MM.1S (cell line): Measurements from ENCODE around the gene HBA2.
"Not testable (repeated sequence)": the region's sequence is repeated elsewhere in the genome, so short reads cannot be mapped to it uniquely, and the experiment has no call there.

ENCODE experiments used
- DNase-seq: peaks from one replicate; pipeline ENCODE4 v3.0.0-alpha.2; 2015
- H2AFZ ChIP-seq: fragments of 300-600 bp; sonication (generic); 2 replicates; pipeline ENCODE4 v1.6.0; 2016; ENCODE audit warnings: antibody characterized with exemption, low read length
- H3F3A ChIP-seq: fragments of 300-600 bp; sonication (generic); 2 replicates; pipeline ENCODE4 v1.6.1; 2016; ENCODE audit warnings: mild to moderate bottlenecking, antibody characterized with exemption, low read length, moderate library complexity, mixed read lengths; ENCODE audit not compliant: insufficient read depth
- H3K27ac ChIP-seq: fragments of 300-600 bp; sonication (generic); 2 replicates; pipeline ENCODE4 v1.5.1; 2016; ENCODE audit warnings: mild to moderate bottlenecking, low read length
- H3K27me3 ChIP-seq: fragments of 300-600 bp; sonication (generic); replicated peaks from 2 replicates; pipeline ENCODE4 v1.6.0; 2016; ENCODE audit warnings: low read length; ENCODE audit not compliant: insufficient read depth
- H3K36me3 ChIP-seq: fragments of 300-600 bp; sonication (generic); replicated peaks from 2 replicates; pipeline ENCODE4 v1.6.1; 2016; ENCODE audit warnings: mild to moderate bottlenecking, low read length, mixed read lengths; ENCODE audit not compliant: insufficient read depth
- H3K4me1 ChIP-seq: fragments of 300-600 bp; sonication (generic); 2 replicates; pipeline ENCODE4 v1.6.1; 2016; ENCODE audit warnings: low read length, mixed read lengths
- H3K4me2 ChIP-seq: fragments of 300-600 bp; sonication (generic); 2 replicates; pipeline ENCODE4 v1.6.0; 2016; ENCODE audit warnings: low read depth, low read length
- H3K4me3 ChIP-seq: fragments of 300-600 bp; sonication (generic); 2 replicates; pipeline ENCODE4 v1.5.1; 2016; ENCODE audit warnings: low read length, mixed read lengths
- H3K79me2 ChIP-seq: fragments of 300-600 bp; sonication (generic); 2 replicates; pipeline ENCODE4 v1.6.1; 2016; ENCODE audit warnings: mixed run types, low read length, mixed read lengths
- H3K9ac ChIP-seq: fragments of 300-600 bp; sonication (generic); 2 replicates; pipeline ENCODE4 v1.6.1; 2016; ENCODE audit warnings: low read length, mixed read lengths
- H3K9me2 ChIP-seq: fragments of 300-600 bp; sonication (generic); replicated peaks from 2 replicates; pipeline ENCODE4 v1.6.1; 2016; ENCODE audit warnings: mild to moderate bottlenecking, low read length, mixed read lengths; ENCODE audit not compliant: insufficient read depth
- H3K9me3 ChIP-seq: fragments of 300-600 bp; sonication (generic); replicated peaks from 2 replicates; pipeline ENCODE4 v1.6.1; 2016; ENCODE audit warnings: mild to moderate bottlenecking, low read length, mixed read lengths; ENCODE audit not compliant: insufficient read depth
- H4K20me1 ChIP-seq: fragments of 300-600 bp; sonication (generic); 2 replicates; pipeline ENCODE4 v1.6.1; 2016; ENCODE audit warnings: mild to moderate bottlenecking, low read length, moderate library complexity, mixed read lengths; ENCODE audit not compliant: insufficient read depth
- CTCF ChIP-seq: fragments of 300-600 bp; sonication (generic); IDR thresholded peaks from 2 replicates; pipeline ENCODE4 v1.5.1; 2016; ENCODE audit warnings: antibody characterized with exemption, low read length, mixed read lengths
- EZH2 ChIP-seq: fragments of 300-600 bp; sonication (generic); optimal IDR thresholded peaks from 2 replicates; pipeline ENCODE3; 2017; ENCODE audit warnings: low read depth, mild to moderate bottlenecking, antibody characterized with exemption, low read length, mixed read lengths
- EZH2phosphoT487 ChIP-seq: fragments of 300-600 bp; sonication (generic); IDR thresholded peaks from 2 replicates; pipeline ENCODE4 v1.6.1; 2018; ENCODE audit warnings: antibody characterized with exemption, low read length

Gene HBA2

GRCh38 chr16:170788-171187 lies 1.9 kb upstream of the HBA2 start:
- no peak overlapping the region for H3K4me3 ChIP-seq
- TF ChIP-seq EZH2phosphoT487 (no peak), CTCF (no peak), EZH2 (no peak)

GRCh38 chr16:173211-173854 lies 657 bp downstream of the HBA2 start:
- H3K36me3 ChIP-seq, DNase-seq, H3K27ac ChIP-seq, H3K79me2 ChIP-seq, H3F3A ChIP-seq, H2AFZ ChIP-seq, H3K4me3 ChIP-seq, H3K9me2 ChIP-seq, H4K20me1 ChIP-seq, H3K9ac ChIP-seq, H3K4me1 ChIP-seq, H3K9me3 ChIP-seq, H3K4me2 ChIP-seq: not testable (repeated sequence)
- peaks cover 24% of the 10 kb centered on the region for H3K27me3 ChIP-seq

More at GRCh38 chr16:170788-171187, 1.9 kb upstream of the HBA2 start:
- no peak overlapping the region for H2AFZ ChIP-seq
- no peak overlapping the region for H3K27ac ChIP-seq
- no peaks in the 10 kb centered on the region for H3K9me3 ChIP-seq
- H3K9ac ChIP-seq, result no peak overlapping the region
- no peaks in the 10 kb centered on the region for H3K36me3 ChIP-seq
- H3K4me1 ChIP-seq, result no peaks in the 10 kb centered on the region
- no peaks in the 10 kb centered on the region for H4K20me1 ChIP-seq
- no peaks in the 10 kb centered on the region for H3F3A ChIP-seq
- H3K79me2 ChIP-seq, result no peaks in the 10 kb centered on the region
- DNase-seq, result no peak
- H3K9me2 ChIP-seq, result no peaks in the 10 kb centered on the region
- H3K27me3 ChIP-seq, result peaks cover 36% of the 10 kb centered on the region
- no peak overlapping the region for H3K4me2 ChIP-seq

GRCh38 chr16:173928-174769 lies 1.5 kb downstream of the HBA2 start:
- H3K9ac ChIP-seq, H3K9me2 ChIP-seq, H3K79me2 ChIP-seq, H3K4me2 ChIP-seq, H3F3A ChIP-seq, H3K36me3 ChIP-seq, H3K27ac ChIP-seq, H3K4me3 ChIP-seq, DNase-seq, H3K9me3 ChIP-seq, H2AFZ ChIP-seq, H4K20me1 ChIP-seq, H3K4me1 ChIP-seq: not testable (repeated sequence)
- peaks cover 29% of the 10 kb centered on the region for H3K27me3 ChIP-seq

- Histone ChIP-seq H3K79me2 (no peaks in the 10 kb centered on the region), H2AFZ (no peak overlapping the region), H3K4me2 (no peak overlapping the region), H3K4me3 (no peak overlapping the region), H3K27ac (no peak overlapping the region), H3K9ac (no peak overlapping the region), H3K36me3 (no peaks in the 10 kb centered on the region), H3K9me3 (no peaks in the 10 kb centered on the region), H3K4me1 (no peaks in the 10 kb centered on the region), H3K27me3 (peaks cover 37% of the 10 kb centered on the region), H4K20me1 (no peaks in the 10 kb centered on the region), H3K9me2 (no peaks in the 10 kb centered on the region), H3F3A (no peaks in the 10 kb centered on the region)
- TF ChIP-seq EZH2, result no peak
- TF ChIP-seq EZH2phosphoT487, result no peak
- TF ChIP-seq CTCF, result no peak
- no peak for DNase-seq
Measured at GRCh38 chr16:175011-175949, 2.6 kb downstream of the HBA2 start.

DNA sequence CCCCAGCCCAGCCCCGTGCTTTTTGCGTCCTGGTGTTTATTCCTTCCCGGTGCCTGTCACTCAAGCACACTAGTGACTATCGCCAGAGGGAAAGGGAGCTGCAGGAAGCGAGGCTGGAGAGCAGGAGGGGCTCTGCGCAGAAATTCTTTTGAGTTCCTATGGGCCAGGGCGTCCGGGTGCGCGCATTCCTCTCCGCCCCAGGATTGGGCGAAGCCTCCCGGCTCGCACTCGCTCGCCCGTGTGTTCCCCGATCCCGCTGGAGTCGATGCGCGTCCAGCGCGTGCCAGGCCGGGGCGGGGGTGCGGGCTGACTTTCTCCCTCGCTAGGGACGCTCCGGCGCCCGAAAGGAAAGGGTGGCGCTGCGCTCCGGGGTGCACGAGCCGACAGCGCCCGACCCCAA lies 3.3 kb downstream of the HBA2 start:
- H3K4me3 ChIP-seq, H4K20me1 ChIP-seq, H2AFZ ChIP-seq, H3K79me2 ChIP-seq, H3K9me3 ChIP-seq, H3K27ac ChIP-seq, H3K9me2 ChIP-seq, H3K36me3 ChIP-seq, H3K4me1 ChIP-seq, H3K9ac ChIP-seq, H3F3A ChIP-seq, DNase-seq, H3K4me2 ChIP-seq: not testable (repeated sequence)
- peaks cover 35% of the 10 kb centered on the region for H3K27me3 ChIP-seq
